ENCODE data around the gene CST9. TPM values are rescaled to one million over a fixed set of nuclear protein-coding genes. Genes with fewer than 3 reads are reported as not detected.

The CST9 gene
- total RNA-seq, 3 donors from 2014 or later (not counting 1 experiment from before 2014, with no cell fraction given) = not detected

DNA sequence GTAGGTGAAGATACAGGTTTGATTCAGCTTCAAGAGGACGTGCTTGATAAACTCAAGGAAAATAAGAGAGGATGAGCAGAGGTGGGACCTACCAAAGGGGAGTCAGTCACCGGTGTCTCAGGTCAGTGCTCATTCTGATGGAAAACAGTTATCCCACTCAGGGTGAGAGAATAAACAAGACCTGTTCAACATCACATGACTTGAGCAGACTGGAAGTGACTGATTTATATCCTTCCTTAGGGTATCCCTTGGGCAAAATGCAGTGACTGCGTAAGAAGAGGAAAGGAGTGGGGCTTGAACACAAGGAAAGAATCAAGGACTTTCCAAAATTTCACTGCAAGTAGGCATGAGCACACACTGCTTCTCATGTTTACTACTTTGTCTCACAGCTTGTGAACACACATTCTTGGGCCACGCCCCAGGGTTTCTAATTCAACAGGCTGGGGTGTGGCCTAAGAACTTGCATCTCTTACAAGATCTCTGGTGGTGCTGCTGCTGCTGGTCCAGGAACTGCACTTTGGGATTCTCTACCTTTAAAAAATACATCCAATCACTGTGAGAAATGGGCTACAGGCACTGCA lies 20.4 kb upstream of the CST9 start:
- 82% methylated on average over 4 of the region's 4 CpGs for WGBS (ENCODE audit: insufficient coverage)
- H3K36me3 ChIP-seq (ENCODE audit: control insufficient read depth, insufficient read depth, low read length) = no peaks in the 10 kb centered on the region
- no peak overlapping the region for H3K27ac Mint-ChIP-seq
- no peak overlapping the region for H3K4me3 Mint-ChIP-seq
- no peaks in the 10 kb centered on the region for H3K27me3 ChIP-seq (ENCODE audit: control insufficient read depth, insufficient read depth, low read length)
- peaks cover 0 to 5% of the 10 kb centered on the region in 2 donors for H3K4me1 Mint-ChIP-seq
- DNase-seq = no peak
- no peaks in the 10 kb centered on the region for H3K4me1 ChIP-seq (ENCODE audit: control insufficient read depth, insufficient read depth, low read length)
- TF ChIP-seq, protein P1, sequence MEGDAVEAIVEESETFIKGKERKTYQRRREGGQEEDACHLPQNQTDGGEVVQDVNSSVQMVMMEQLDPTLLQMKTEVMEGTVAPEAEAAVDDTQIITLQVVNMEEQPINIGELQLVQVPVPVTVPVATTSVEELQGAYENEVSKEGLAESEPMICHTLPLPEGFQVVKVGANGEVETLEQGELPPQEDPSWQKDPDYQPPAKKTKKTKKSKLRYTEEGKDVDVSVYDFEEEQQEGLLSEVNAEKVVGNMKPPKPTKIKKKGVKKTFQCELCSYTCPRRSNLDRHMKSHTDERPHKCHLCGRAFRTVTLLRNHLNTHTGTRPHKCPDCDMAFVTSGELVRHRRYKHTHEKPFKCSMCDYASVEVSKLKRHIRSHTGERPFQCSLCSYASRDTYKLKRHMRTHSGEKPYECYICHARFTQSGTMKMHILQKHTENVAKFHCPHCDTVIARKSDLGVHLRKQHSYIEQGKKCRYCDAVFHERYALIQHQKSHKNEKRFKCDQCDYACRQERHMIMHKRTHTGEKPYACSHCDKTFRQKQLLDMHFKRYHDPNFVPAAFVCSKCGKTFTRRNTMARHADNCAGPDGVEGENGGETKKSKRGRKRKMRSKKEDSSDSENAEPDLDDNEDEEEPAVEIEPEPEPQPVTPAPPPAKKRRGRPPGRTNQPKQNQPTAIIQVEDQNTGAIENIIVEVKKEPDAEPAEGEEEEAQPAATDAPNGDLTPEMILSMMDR (IDR thresholded peaks at IDR 0.05) = no peak
- no peaks in the 10 kb centered on the region for H3K36me3 Mint-ChIP-seq
- peaks cover 9 to 14% of the 10 kb centered on the region in 2 donors for H3K27me3 Mint-ChIP-seq (ENCODE audit: low read depth in 2 of 2)
- no peak overlapping the region for H3K4me3 ChIP-seq (ENCODE audit: low read length)
- H3K9me3 Mint-ChIP-seq = no peaks in the 10 kb centered on the region
- ATAC-seq = no peak
- no peak overlapping the region for H3K27ac ChIP-seq (ENCODE audit: low read length)
- H3K9me3 ChIP-seq (ENCODE audit: control insufficient read depth, insufficient read depth, low read length) = no peaks in the 10 kb centered on the region
- intact Hi-C loops (cut with micrococcal nuclease) = no loop called here

DNA sequence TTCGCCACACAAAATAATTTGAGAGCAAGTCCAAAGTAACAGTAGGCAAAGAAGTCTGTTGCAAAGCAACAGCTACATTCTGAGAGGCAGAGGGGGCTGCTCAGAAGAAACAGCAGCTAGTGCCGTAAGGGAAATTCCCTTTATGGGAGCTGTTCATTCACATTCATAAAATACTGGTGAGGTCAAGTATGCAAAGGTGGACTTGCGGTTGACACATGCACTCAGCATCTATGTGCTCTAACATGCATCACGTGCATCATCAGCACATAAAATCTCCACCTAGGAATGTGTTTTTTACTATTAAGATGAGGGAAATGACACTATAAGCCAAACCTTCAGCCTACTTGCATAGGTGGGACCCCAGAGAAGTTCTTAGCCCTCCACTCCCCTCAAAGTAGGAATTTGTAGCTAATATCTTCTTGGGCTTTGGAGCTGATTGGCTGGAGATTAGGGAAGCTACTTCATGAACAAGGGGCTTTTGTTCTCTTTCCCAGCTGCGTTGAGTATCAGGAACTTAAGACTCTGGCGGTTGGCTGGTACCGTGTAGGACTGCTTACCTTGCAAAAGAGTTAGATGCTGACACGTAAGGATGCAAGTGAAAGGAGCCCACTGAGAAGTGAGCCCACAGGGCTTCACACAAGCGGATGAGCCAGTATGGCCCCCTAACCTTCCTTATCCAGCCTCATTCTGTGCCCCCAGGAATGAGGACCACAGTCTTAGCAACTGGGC lies 19.7 kb upstream of the CST9 start:
- H3K27me3 Mint-ChIP-seq (ENCODE audit: low read depth in 2 of 2) = peaks cover 10 to 14% of the 10 kb centered on the region in 2 donors
- peaks cover 0 to 5% of the 10 kb centered on the region in 2 donors for H3K4me1 Mint-ChIP-seq
- intact Hi-C loops (cut with micrococcal nuclease) = no loop called here

DNA sequence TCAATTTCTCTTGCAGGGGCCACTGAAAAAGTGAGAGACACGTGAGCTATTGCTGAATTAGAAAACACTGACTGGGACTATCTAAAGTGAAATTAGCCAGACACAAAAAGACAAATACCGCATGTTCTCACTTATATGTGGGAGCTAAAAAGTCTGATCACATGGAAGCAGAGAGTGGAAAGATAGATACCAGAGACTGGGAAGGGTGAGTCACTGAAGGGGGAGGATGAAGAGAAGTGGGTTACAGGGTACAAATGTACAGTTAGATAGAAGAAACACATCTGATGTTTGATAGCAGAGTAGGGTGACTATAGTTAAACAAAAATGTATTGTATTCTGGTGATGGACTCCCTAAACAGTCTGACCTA lies 18.6 kb upstream of the CST9 start:
- Histone ChIP-seq H3K36me3 (ENCODE audit: control insufficient read depth, insufficient read depth, low read length) (no peaks in the 10 kb centered on the region), H3K4me1 (ENCODE audit: control insufficient read depth, insufficient read depth, low read length) (no peaks in the 10 kb centered on the region), H3K9me3 (ENCODE audit: control insufficient read depth, insufficient read depth, low read length) (no peaks in the 10 kb centered on the region), H3K27ac (ENCODE audit: low read length) (no peak overlapping the region), H3K4me3 (ENCODE audit: low read length) (no peak overlapping the region), H3K27me3 (ENCODE audit: control insufficient read depth, insufficient read depth, low read length) (no peaks in the 10 kb centered on the region)
- Mint-ChIP-seq H3K27me3 (ENCODE audit: low read depth in 2 of 2) (peaks cover 16 to 22% of the 10 kb centered on the region in 2 donors), H3K4me3 (no peak overlapping the region), H3K27ac (no peak overlapping the region), H3K4me1 (peaks cover 0 to 5% of the 10 kb centered on the region in 2 donors), H3K36me3 (no peaks in the 10 kb centered on the region), H3K9me3 (no peaks in the 10 kb centered on the region)
- intact Hi-C loops (cut with micrococcal nuclease) = no loop called here
- DNase-seq (no peak), ATAC-seq (no peak)
- 83% methylated on average over 2 of the region's 2 CpGs for WGBS (ENCODE audit: insufficient coverage)
- TF ChIP-seq, protein P1 (IDR thresholded peaks at IDR 0.05) = no peak

More for the DNA sequence above, 19.7 kb upstream of the CST9 start:
- Histone ChIP-seq H3K4me3 (ENCODE audit: low read length) (no peak overlapping the region), H3K4me1 (ENCODE audit: control insufficient read depth, insufficient read depth, low read length) (no peaks in the 10 kb centered on the region), H3K9me3 (ENCODE audit: control insufficient read depth, insufficient read depth, low read length) (no peaks in the 10 kb centered on the region), H3K27me3 (ENCODE audit: control insufficient read depth, insufficient read depth, low read length) (no peaks in the 10 kb centered on the region), H3K27ac (ENCODE audit: low read length) (no peak overlapping the region), H3K36me3 (ENCODE audit: control insufficient read depth, insufficient read depth, low read length) (no peaks in the 10 kb centered on the region)
- no peaks in the 10 kb centered on the region for H3K9me3 Mint-ChIP-seq
- TF ChIP-seq, protein P1 (IDR thresholded peaks at IDR 0.05) = no peak
- no peak for DNase-seq
- no peak for ATAC-seq
- no peak overlapping the region for H3K27ac Mint-ChIP-seq
- H3K4me3 Mint-ChIP-seq = no peak overlapping the region
- 93% methylated on average over 7 of the region's 9 CpGs for WGBS (ENCODE audit: insufficient coverage)
- no peaks in the 10 kb centered on the region for H3K36me3 Mint-ChIP-seq
